Stomach (tissue), 9 donors: Measurements from ENCODE around the gene KLF16. TPM values are rescaled to one million over a fixed set of nuclear protein-coding genes. Genes with fewer than 3 reads are reported as not detected.

Source experiments
- DNase-seq, 2 donors: peaks; one replicate each; pipeline versions ENCODE4 v3.0.0 to v3.0.0-alpha.2; 2013 to 2019
- H3K27ac ChIP-seq, 5 donors: fragments of 200-600 bp in 4 of 5; sonication (generic) in 4 of 5; one replicate each; pipeline ENCODE4 v1.5.1; 2013 to 2019; ENCODE audit warnings: mild to moderate bottlenecking in 1 of 5, moderate library complexity in 1 of 5
- H3K27me3 ChIP-seq, 3 donors: fragments of 200-600 bp; sonication (generic); one replicate each; pipeline ENCODE4 v1.5.1; 2017 to 2019; ENCODE audit warnings: mixed run types in 1 of 3
- H3K36me3 ChIP-seq, 4 donors: fragments of 200-600 bp; sonication (generic); 1 replicate in 3 of 4; 2 replicates in 1 of 4; pipeline ENCODE4 v1.5.1; 2016 to 2019
- H3K4me1 ChIP-seq, 4 donors: fragments of 200-600 bp; sonication (generic); one replicate each; pipeline ENCODE4 v1.5.1; 2016 to 2019
- H3K4me3 ChIP-seq, 4 donors: fragments of 200-600 bp; sonication (generic) in 3 of 4; one replicate each; pipeline ENCODE4 v1.5.1; 2016 to 2019; ENCODE audit warnings: mild to moderate bottlenecking in 1 of 4
- H3K9me3 ChIP-seq, 4 donors: fragments of 200-600 bp; sonication (generic); one replicate each; pipeline ENCODE4 v1.5.1; 2016 to 2019
- CTCF ChIP-seq, 7 experiments: fragments of 450-650 bp in 4 of 7; fragments of 200-600 bp in 3 of 7; sonication (generic) in 3 of 7; IDR thresholded peaks; one replicate each; pipeline ENCODE4 v1.5.1; 2016 to 2019; ENCODE audit warnings: antibody characterized with exemption in 7 of 7, control low read depth in 2 of 7, mild to moderate bottlenecking in 1 of 7
- EP300 ChIP-seq: sonication (generic); formaldehyde crosslinking; IDR thresholded peaks from one replicate; pipeline ENCODE4 v1.6.1; 2017; ENCODE audit warnings: antibody characterized with exemption
- POLR2A ChIP-seq, 4 donors: fragments of 450-650 bp; IDR thresholded peaks; one replicate each; pipeline ENCODE4 v1.6.1; 2016; ENCODE audit warnings: antibody characterized with exemption in 4 of 4, control low read depth in 2 of 4, mild to moderate bottlenecking in 1 of 4, moderate library complexity in 1 of 4
- POLR2AphosphoS5 ChIP-seq, 3 donors: sonication (generic); formaldehyde crosslinking; IDR thresholded peaks; one replicate each; pipeline ENCODE4 v1.6.1; 2016; ENCODE audit warnings: antibody characterized with exemption in 3 of 3
- WGBS, 5 donors: extraction: QIAGEN DNeasy Blood & Tissue Kit in 3 of 5; methylation state at CpG; one replicate each; pipeline versions ENCODE4 v1.1.5 to v1.1.7; 2013 to 2018; 5-methylcytosine and 5-hydroxymethylcytosine counted together
- intact Hi-C: fragments of 100-400 bp; cut with DNase I; formaldehyde crosslinking; loops from one replicate; pipeline ENCODE4 v1.15.1; 2023; ENCODE audit warnings: low total_unique reads
- polyA plus RNA-seq, 3 donors: library from polyadenylated mRNA; stranded (reverse); fragments of 200-250 nt; gene quantifications; one replicate each; pipeline ENCODE4 v1.2.3, GENCODE V29; 2013
- total RNA-seq, 5 donors: library from RNA; depleted of rRNA; stranded (reverse); fragments of >200 nt; gene quantifications; one replicate each; pipeline versions ENCODE4 v1.1.0 to v1.2.3, GENCODE V29; 2014 to 2016
- donor health status: healthy with polysubstance abuse.
- donor health status: Bipolar disorder and iron deficiency.
- donor health status: healthy.

The KLF16 gene
- total and polyA plus RNA-seq, 8 donors: 3.5 to 31.9 (median 7.6) TPM; not detected in 1

- no peak overlapping the region for H3K27ac ChIP-seq
- WGBS, 5 donors: 89 to 98% (median 94%) methylated on average over 13 to 26 of the region's 26 CpGs
- no peaks in the 10 kb centered on the region for H3K27me3 ChIP-seq
- intact Hi-C loops: no loop called here
- peaks cover 14 to 55% (median 46%) of the 10 kb centered on the region in 4 donors for H3K36me3 ChIP-seq
- H3K4me1 ChIP-seq: peaks cover 3 to 58% (median 39%) of the 10 kb centered on the region in 4 donors
- H3K9me3 ChIP-seq: no peaks in the 10 kb centered on the region
- no peak for DNase-seq
- H3K4me3 ChIP-seq: no peak overlapping the region
- TF ChIP-seq POLR2A (IDR thresholded peaks at IDR 0.05): no peak
- TF ChIP-seq EP300: no peak
- no peak for TF ChIP-seq CTCF (IDR thresholded peaks at IDR 0.05)
Observed at GRCh38 chr19:1832046-1832663, 31.2 kb downstream of the KLF16 start.

- no peak for TF ChIP-seq POLR2A (IDR thresholded peaks at IDR 0.05)
- no peak for TF ChIP-seq POLR2AphosphoS5 (IDR thresholded peaks at IDR 0.05)
- TF ChIP-seq CTCF (IDR thresholded peaks at IDR 0.05): no peak
- no peak for TF ChIP-seq EP300
- Histone ChIP-seq H3K27me3 (no peaks in the 10 kb centered on the region), H3K9me3 (no peaks in the 10 kb centered on the region), H3K4me1 (peaks cover 7 to 59% (median 41%) of the 10 kb centered on the region in 4 donors), H3K4me3 (no peak overlapping the region), H3K36me3 (peaks cover 23 to 64% (median 56%) of the 10 kb centered on the region in 4 donors), H3K27ac (no peak overlapping the region)
- 79 to 88% (median 85%) methylated on average over 11 of the region's 11 CpGs for WGBS, 5 donors
- intact Hi-C loops: no loop called here
- no peak for DNase-seq
Observed at GRCh38 chr19:1830978-1831377, 32.4 kb downstream of the KLF16 start.

- Histone ChIP-seq H3K27me3 (no peaks in the 10 kb centered on the region), H3K9me3 (no peaks in the 10 kb centered on the region), H3K36me3 (peaks cover 23 to 68% (median 58%) of the 10 kb centered on the region in 4 donors), H3K4me1 (peaks cover 9 to 59% (median 40%) of the 10 kb centered on the region in 4 donors), H3K27ac (no peak overlapping the region), H3K4me3 (no peak overlapping the region)
- intact Hi-C loops: no loop called here
- 90 to 95% (median 91%) methylated on average over 15 of the region's 15 CpGs for WGBS, 5 donors
- no peak for DNase-seq
- TF ChIP-seq POLR2AphosphoS5 (IDR thresholded peaks at IDR 0.05) (no peak), CTCF (IDR thresholded peaks at IDR 0.05) (no peak)
Observed at GRCh38 chr19:1830568-1830967, 32.8 kb downstream of the KLF16 start.

- H3K9me3 ChIP-seq: no peaks in the 10 kb centered on the region
- DNase-seq: no peak
- H3K27me3 ChIP-seq: no peaks in the 10 kb centered on the region
- TF ChIP-seq EP300 (no peak), CTCF (IDR thresholded peaks at IDR 0.05) (no peak)
- H3K27ac ChIP-seq: peak overlapping the region in 1 of 5 donors; percentile 5
- H3K4me3 ChIP-seq: no peak overlapping the region
- peaks cover 23 to 72% (median 64%) of the 10 kb centered on the region in 4 donors for H3K36me3 ChIP-seq
- intact Hi-C loops: loop anchor here (10.0 kb wide), 1 partner anchor 275 kb away; no protein-coding TSS in a partner anchor
- peaks cover 9 to 53% (median 35%) of the 10 kb centered on the region in 4 donors for H3K4me1 ChIP-seq
- WGBS, 5 donors: 46 to 75% (median 51%) methylated on average over 11 of the region's 11 CpGs
Observed at GRCh38 chr19:1829958-1830357, 33.4 kb downstream of the KLF16 start.
